K562 (cell line): Measurements from ENCODE around the gene ANKLE1. TPM values are rescaled to one million over a fixed set of nuclear protein-coding genes. Genes with fewer than 3 reads are reported as not detected.
A peak's percentile ranks its signal among the peaks of the same experiment; 100 is the strongest.

Source experiments
- ATF1 ChIP-seq, 2 experiments: fragments of 450-650 bp in 1 of 2; IDR thresholded peaks; 2 replicates each; pipeline ENCODE4 v1.6.1; 2016; ENCODE audit warnings: missing compliant biosample characterization in 1 of 2, missing genetic modification characterization in 1 of 2
- EZH2 ChIP-seq: IDR thresholded peaks from 2 replicates; pipeline ENCODE4 v1.6.1; 2012; ENCODE audit warnings: low read depth, mild to moderate bottlenecking, inconsistent platforms, low read length, borderline replicate concordance
- FOSL1 ChIP-seq: fragments of 200-800 bp; sonication (Bioruptor generic); conservative IDR thresholded peaks from 2 replicates; pipeline ENCODE4 v1.6.1; 2016; ENCODE audit warnings: missing genetic modification characterization, missing compliant biosample characterization
- KAT8 ChIP-seq: fragments of 450-650 bp; IDR thresholded peaks from 2 replicates; pipeline ENCODE4 v1.6.1; 2016; ENCODE audit warnings: low read depth, mild to moderate bottlenecking
- NR4A1 ChIP-seq, 2 experiments: fragments of 250-450 bp in 1 of 2; fragments of 450-650 bp in 1 of 2; sonication (Bioruptor Pico) in 1 of 2; IDR thresholded peaks; 2 replicates each; pipeline versions ENCODE4 v1.4.0 to v1.6.1; 2016 to 2020; ENCODE audit warnings: mild to moderate bottlenecking in 2 of 2, missing compliant biosample characterization in 1 of 2, missing genetic modification characterization in 1 of 2, moderate library complexity in 1 of 2
- POLR2G ChIP-seq: fragments of 200-400 bp; formaldehyde crosslinking; IDR thresholded peaks from 2 replicates; pipeline ENCODE4 v1.6.1; 2017; ENCODE audit warnings: low read depth, mild to moderate bottlenecking, antibody characterized with exemption, low read length, moderate library complexity
- PRPF4 ChIP-seq: fragments of 200-400 bp; formaldehyde crosslinking; IDR thresholded peaks from one replicate; pipeline ENCODE4 v1.6.1; 2017; ENCODE audit warnings: low read length, low read depth, mild to moderate bottlenecking; ENCODE audit not compliant: insufficient read depth, poor library complexity, severe bottlenecking
- RFX7 ChIP-seq: fragments of 250-450 bp; sonication (Bioruptor Pico); IDR thresholded peaks from 2 replicates; pipeline ENCODE4 v1.5.1; 2021; ENCODE audit warnings: mild to moderate bottlenecking
- SLC30A9 ChIP-seq: fragments of 250-450 bp; sonication (Bioruptor Pico); IDR thresholded peaks from 2 replicates; pipeline ENCODE4 v1.8.0; 2022; ENCODE audit warnings: mild to moderate bottlenecking, moderate library complexity
- TAF1 ChIP-seq: IDR thresholded peaks from 2 replicates; pipeline ENCODE4 v1.6.1; 2011; ENCODE audit warnings: mild to moderate bottlenecking, low read length, moderate library complexity; ENCODE audit not compliant: insufficient read depth, control insufficient read depth, severe bottlenecking; ENCODE audit errors: extremely low read depth
- TAF7 ChIP-seq: fragments of 450-650 bp; IDR thresholded peaks from 2 replicates; pipeline ENCODE4 v1.6.1; 2016; ENCODE audit warnings: missing genetic modification characterization, missing compliant biosample characterization
- TBL1XR1 ChIP-seq, 2 experiments: IDR thresholded peaks; 2 replicates each; pipeline ENCODE4 v1.6.1; 2012; ENCODE audit warnings: improper control_type of control experiment in 2 of 2, low read length in 2 of 2, mild to moderate bottlenecking in 1 of 2
- ZNF263 ChIP-seq: sonication (generic); formaldehyde crosslinking; IDR thresholded peaks from 2 replicates; pipeline ENCODE4 v1.8.0; 2022; ENCODE audit warnings: mild to moderate bottlenecking, missing genetic modification reagents, borderline replicate concordance
- ZNF316 ChIP-seq: fragments of 450-650 bp; IDR thresholded peaks from 2 replicates; pipeline ENCODE4 v1.6.1; 2016
- ZSCAN29 ChIP-seq: fragments of 450-650 bp; IDR thresholded peaks from 2 replicates; pipeline ENCODE4 v1.6.1; 2017
- polyA plus RNA-seq, 8 experiments: library from polyadenylated mRNA; depleted of rRNA in 4 of 8; stranded (reverse) in 5 of 8; unstranded in 3 of 8; fragments of >200 nt; fragmentation: Nextera tagmentation in 2 of 8; fragmentation: Illumina TruSeq in 1 of 8; extraction: Ambion mirVana in 2 of 8; extraction: Trizol in 1 of 8; gene quantifications; 2 replicates each; pipeline versions ENCODE4 v1.2.1 to v1.2.3, GENCODE V29; 2011 to 2014; ENCODE audit warnings: inconsistent platforms in 1 of 8, missing spikeins in 1 of 8
- total RNA-seq, 7 experiments: library from RNA; depleted of rRNA in 6 of 7; stranded (reverse); fragments of >200 nt in 6 of 7; fragmentation: Illumina TruSeq in 2 of 7; extraction: Trizol in 2 of 7; gene quantifications; 2 replicates each; pipeline versions ENCODE4 v1.2.1 to v1.2.3, GENCODE V29; 2011 to 2021; ENCODE audit warnings: low replicate concordance in 1 of 7
- TF ChIP-seq, protein P1 (sequence below): fragments of 150-350 bp; conservative IDR thresholded peaks from 2 replicates; pipeline ENCODE4 v1.6.1; 2014; ENCODE audit warnings: low read length
- TF ChIP-seq, protein P2 (sequence below), 2 experiments: fragments of 450-650 bp in 1 of 2; IDR thresholded peaks; 2 replicates each; pipeline ENCODE4 v1.6.1; 2011 to 2017; ENCODE audit warnings: low read depth in 2 of 2, antibody characterized with exemption in 1 of 2, borderline replicate concordance in 1 of 2, low read length in 1 of 2, mild to moderate bottlenecking in 1 of 2, mixed read lengths in 1 of 2; ENCODE audit not compliant: control insufficient read depth in 1 of 2
- TF ChIP-seq, protein P3 (sequence below): fragments of 450-650 bp; IDR thresholded peaks from 2 replicates; pipeline ENCODE4 v1.6.1; 2016; ENCODE audit warnings: low read depth, mild to moderate bottlenecking, moderate library complexity
- TF ChIP-seq, protein P4 (sequence below): fragments of 250-450 bp; sonication (Bioruptor Pico); IDR thresholded peaks from 2 replicates; pipeline ENCODE4 v1.8.0; 2022; ENCODE audit warnings: inconsistent platforms

ANKLE1 gene
- total and polyA plus RNA-seq, 9 of the 15 experiments (the other 6 are each of a cell fraction or from before 2014, with no cell fraction given) = 0.63 to 9.2 (median 2.9) TPM

DNA sequence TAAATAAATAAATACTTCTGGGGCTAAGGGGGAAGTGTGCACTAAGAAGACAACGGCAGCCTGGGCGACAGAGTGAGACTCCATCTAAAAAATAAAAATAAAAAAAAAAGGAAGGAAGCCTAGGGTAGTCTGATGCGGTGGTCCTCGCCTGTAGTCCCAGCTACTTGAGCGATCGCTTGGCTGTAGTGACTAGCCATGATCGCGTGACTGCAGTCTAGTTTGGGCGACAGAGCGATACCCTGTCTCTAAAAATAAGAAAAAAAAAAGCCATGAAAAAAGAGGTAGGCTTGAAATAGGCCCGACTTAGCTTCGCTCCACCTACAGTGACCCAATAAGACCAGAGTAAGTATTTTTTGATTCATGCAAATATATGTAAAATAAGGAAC lies 15.1 kb upstream of the ANKLE1 start (continued):
- TF ChIP-seq, protein P1, sequence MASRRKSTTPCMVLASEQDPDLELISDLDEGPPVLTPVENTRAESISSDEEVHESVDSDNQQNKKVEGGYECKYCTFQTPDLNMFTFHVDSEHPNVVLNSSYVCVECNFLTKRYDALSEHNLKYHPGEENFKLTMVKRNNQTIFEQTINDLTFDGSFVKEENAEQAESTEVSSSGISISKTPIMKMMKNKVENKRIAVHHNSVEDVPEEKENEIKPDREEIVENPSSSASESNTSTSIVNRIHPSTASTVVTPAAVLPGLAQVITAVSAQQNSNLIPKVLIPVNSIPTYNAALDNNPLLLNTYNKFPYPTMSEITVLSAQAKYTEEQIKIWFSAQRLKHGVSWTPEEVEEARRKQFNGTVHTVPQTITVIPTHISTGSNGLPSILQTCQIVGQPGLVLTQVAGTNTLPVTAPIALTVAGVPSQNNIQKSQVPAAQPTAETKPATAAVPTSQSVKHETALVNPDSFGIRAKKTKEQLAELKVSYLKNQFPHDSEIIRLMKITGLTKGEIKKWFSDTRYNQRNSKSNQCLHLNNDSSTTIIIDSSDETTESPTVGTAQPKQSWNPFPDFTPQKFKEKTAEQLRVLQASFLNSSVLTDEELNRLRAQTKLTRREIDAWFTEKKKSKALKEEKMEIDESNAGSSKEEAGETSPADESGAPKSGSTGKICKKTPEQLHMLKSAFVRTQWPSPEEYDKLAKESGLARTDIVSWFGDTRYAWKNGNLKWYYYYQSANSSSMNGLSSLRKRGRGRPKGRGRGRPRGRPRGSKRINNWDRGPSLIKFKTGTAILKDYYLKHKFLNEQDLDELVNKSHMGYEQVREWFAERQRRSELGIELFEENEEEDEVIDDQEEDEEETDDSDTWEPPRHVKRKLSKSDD = no peak
- TF ChIP-seq SLC30A9 (CRISPR knock-in tag) (no peak), ATF1 (CRISPR knock-in tag; IDR thresholded peaks at IDR 0.05) (no peak), ATF1 (tag; IDR thresholded peaks at IDR 0.05) (no peak), TBL1XR1 (IDR thresholded peaks at IDR 0.05; ENCODE audit: low read length in 2 of 2) (no peak), ZNF263 (no peak), ZSCAN29 (no peak), POLR2G (no peak), KAT8 (no peak), EZH2 (no peak), PRPF4 (no peak), ZNF316 (peak; percentile 3; the same call in 1 of the 2 replicates), NR4A1 (CRISPR knock-in tag; IDR thresholded peaks at IDR 0.05) (no peak), NR4A1 (tag; IDR thresholded peaks at IDR 0.05) (no peak), TAF7 (tag) (no peak), TAF1 (no peak), RFX7 (no peak), FOSL1 (no peak; the same call in 1 of the 2 replicates)
- TF ChIP-seq, protein P2, sequence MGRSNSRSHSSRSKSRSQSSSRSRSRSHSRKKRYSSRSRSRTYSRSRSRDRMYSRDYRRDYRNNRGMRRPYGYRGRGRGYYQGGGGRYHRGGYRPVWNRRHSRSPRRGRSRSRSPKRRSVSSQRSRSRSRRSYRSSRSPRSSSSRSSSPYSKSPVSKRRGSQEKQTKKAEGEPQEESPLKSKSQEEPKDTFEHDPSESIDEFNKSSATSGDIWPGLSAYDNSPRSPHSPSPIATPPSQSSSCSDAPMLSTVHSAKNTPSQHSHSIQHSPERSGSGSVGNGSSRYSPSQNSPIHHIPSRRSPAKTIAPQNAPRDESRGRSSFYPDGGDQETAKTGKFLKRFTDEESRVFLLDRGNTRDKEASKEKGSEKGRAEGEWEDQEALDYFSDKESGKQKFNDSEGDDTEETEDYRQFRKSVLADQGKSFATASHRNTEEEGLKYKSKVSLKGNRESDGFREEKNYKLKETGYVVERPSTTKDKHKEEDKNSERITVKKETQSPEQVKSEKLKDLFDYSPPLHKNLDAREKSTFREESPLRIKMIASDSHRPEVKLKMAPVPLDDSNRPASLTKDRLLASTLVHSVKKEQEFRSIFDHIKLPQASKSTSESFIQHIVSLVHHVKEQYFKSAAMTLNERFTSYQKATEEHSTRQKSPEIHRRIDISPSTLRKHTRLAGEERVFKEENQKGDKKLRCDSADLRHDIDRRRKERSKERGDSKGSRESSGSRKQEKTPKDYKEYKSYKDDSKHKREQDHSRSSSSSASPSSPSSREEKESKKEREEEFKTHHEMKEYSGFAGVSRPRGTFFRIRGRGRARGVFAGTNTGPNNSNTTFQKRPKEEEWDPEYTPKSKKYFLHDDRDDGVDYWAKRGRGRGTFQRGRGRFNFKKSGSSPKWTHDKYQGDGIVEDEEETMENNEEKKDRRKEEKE (IDR thresholded peaks at IDR 0.05; ENCODE audit: borderline replicate concordance in 1 of 2, control insufficient read depth in 1 of 2, low read depth in 2 of 2, low read length in 1 of 2) = no peak
- TF ChIP-seq, protein P3, sequence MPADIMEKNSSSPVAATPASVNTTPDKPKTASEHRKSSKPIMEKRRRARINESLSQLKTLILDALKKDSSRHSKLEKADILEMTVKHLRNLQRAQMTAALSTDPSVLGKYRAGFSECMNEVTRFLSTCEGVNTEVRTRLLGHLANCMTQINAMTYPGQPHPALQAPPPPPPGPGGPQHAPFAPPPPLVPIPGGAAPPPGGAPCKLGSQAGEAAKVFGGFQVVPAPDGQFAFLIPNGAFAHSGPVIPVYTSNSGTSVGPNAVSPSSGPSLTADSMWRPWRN = no peak
- TF ChIP-seq, protein P4, sequence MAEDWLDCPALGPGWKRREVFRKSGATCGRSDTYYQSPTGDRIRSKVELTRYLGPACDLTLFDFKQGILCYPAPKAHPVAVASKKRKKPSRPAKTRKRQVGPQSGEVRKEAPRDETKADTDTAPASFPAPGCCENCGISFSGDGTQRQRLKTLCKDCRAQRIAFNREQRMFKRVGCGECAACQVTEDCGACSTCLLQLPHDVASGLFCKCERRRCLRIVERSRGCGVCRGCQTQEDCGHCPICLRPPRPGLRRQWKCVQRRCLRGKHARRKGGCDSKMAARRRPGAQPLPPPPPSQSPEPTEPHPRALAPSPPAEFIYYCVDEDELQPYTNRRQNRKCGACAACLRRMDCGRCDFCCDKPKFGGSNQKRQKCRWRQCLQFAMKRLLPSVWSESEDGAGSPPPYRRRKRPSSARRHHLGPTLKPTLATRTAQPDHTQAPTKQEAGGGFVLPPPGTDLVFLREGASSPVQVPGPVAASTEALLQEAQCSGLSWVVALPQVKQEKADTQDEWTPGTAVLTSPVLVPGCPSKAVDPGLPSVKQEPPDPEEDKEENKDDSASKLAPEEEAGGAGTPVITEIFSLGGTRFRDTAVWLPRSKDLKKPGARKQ (CRISPR knock-in tag) = 0 out of 2 replicates have a peak, but pooled peaks have one; percentile 11
